DLD1 (cell line): ENCODE data around the gene IQGAP1.
"Not testable (repeated sequence)": the region's sequence is repeated elsewhere in the genome, so short reads cannot be mapped to it uniquely, and the experiment has no call there.

Experiments used
- in situ Hi-C: cut with HindIII; loops from 2 replicates; pipeline ENCODE4 v1.10.0; 2017; ENCODE audit warnings: low sequenced_read_pairs

IQGAP1 gene

DNA sequence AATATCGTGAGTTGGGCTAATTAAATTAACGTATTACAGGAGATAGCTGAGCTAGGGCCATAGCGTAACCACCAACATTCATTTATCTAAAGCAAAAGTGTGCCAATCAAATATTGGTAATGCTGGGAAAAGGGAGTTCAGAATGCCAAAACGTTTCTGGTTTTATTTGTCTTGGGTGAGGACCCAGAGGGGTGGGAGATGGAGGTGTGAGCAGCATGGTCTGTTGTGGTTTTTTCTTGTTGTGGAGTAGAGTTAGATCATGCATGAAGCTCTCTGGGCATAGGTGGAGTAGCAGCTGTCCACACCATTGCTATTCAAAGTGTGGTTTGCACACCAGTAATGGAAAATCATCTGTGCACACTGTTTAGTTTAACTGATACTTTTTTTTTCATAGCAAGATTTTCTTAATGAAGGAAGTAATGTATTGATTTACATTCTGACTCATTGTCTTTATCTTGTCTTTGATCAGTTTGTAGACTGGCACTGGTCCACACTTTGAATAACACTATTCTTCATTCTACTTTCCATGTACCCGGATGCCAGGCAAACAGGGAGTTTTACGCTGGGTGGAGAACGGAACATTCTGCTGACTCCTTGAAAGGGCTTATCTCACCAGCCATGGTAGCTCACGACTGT, 90.9 kb downstream of the IQGAP1 start:
- in situ Hi-C loops = loop anchor here (25.0 kb wide), 1 partner anchor 458 kb away; the partner anchor contains the start of genes HDDC3 and UNC45A

- in situ Hi-C loops = loop anchor here (25.0 kb wide), 1 partner anchor 458 kb away; the partner anchor contains the start of genes HDDC3 and UNC45A
Measured at GRCh38 chr15:90479656-90480055, 91.6 kb downstream of the IQGAP1 start.

GRCh38 chr15:90481023-90481422, 93.0 kb downstream of the IQGAP1 start:
- in situ Hi-C loops = loop anchor here (25.0 kb wide), 1 partner anchor 456 kb away; the partner anchor contains the start of genes HDDC3 and UNC45A

GRCh38 chr15:90482124-90483011, 94.3 kb downstream of the IQGAP1 start:
- in situ Hi-C loops = loop anchor here (25.0 kb wide), 1 partner anchor 455 kb away; the partner anchor contains the start of genes HDDC3 and UNC45A

GRCh38 chr15:90483012-90483307, 94.9 kb downstream of the IQGAP1 start:
- in situ Hi-C loops = loop anchor here (25.0 kb wide), 1 partner anchor 454 kb away; the partner anchor contains the start of genes HDDC3 and UNC45A

GRCh38 chr15:90483637-90484036, 95.6 kb downstream of the IQGAP1 start:
- in situ Hi-C loops = loop anchor here (25.0 kb wide), 1 partner anchor 454 kb away; the partner anchor contains the start of genes HDDC3 and UNC45A

- in situ Hi-C loops = loop anchor here (25.0 kb wide), 1 partner anchor 450 kb away; the partner anchor contains the start of genes HDDC3 and UNC45A
Measured at GRCh38 chr15:90487186-90487585, 99.1 kb downstream of the IQGAP1 start.

- in situ Hi-C loops = loop anchor here (25.0 kb wide), 1 partner anchor 448 kb away; the partner anchor contains the start of genes HDDC3 and UNC45A
Measured at GRCh38 chr15:90489514-90489913, 101.5 kb downstream of the IQGAP1 start.

DNA sequence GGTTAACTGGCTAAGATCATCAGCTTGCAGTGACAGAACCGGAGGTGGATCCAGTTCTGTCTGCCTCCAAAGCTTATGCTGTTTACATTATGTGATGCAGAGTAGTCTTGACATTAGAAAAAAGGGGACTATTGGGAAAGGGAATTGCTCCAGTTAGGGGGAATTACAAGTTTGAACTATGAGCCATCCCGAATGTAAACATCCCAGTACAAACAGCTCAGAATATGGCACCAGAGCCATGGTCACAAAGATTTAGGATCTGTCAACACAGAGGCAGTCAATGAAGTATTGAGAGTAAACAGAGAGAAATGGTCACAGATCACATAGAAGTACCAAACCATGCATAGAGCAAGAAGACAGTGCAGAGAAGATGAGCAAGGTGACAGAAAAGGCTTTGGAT, 101.9 kb downstream of the IQGAP1 start:
- in situ Hi-C loops = loop anchor here (25.0 kb wide), 1 partner anchor 447 kb away; the partner anchor contains the start of genes HDDC3 and UNC45A

DNA sequence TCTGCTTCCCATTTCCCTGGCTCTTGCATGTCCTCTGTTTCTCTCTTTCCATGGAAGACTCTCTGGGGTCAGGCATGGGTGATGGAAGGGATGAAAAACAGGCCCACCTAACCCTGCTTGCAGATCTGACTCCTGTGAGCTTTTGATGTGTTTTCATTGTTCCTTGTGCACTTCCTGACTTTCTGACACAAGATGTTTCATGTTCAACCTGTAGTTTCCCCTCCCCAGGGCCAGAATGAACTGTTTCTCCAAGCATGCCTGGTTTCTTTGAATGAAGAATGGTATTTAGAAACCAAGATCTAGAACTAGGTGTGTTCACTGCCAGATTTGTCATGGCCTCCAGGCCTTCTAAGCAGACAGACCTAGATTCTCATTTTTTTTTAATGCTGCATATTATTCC, 105.6 kb downstream of the IQGAP1 start:
- in situ Hi-C loops = loop anchor here (25.0 kb wide), 1 partner anchor 444 kb away; the partner anchor contains the start of genes HDDC3 and UNC45A

GRCh38 chr15:90495067-90495466, 107.0 kb downstream of the IQGAP1 start:
- in situ Hi-C loops = loop anchor here (25.0 kb wide), 1 partner anchor 442 kb away; the partner anchor contains the start of genes HDDC3 and UNC45A

DNA sequence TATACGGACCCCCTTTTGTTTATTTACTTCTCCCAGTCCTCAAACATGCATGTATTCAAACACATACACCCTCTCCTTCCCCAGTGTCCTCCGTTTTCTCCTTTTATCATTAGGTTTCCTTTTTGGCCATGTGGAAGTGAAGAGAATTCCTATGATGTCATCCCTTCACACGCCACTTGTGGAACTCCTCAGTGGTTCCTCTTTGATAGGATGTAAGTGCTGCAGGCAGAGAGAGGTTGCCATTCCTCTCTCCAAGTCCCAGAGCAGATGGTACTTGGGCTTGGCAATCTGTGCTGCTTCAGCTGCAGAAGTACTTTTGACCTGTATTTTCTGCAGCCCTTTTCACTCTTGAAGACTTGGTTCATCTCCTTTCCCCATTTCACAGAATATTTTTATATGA, 108.7 kb downstream of the IQGAP1 start:
- in situ Hi-C loops = loop anchor here (25.0 kb wide), 1 partner anchor 441 kb away; the partner anchor contains the start of genes HDDC3 and UNC45A

DNA sequence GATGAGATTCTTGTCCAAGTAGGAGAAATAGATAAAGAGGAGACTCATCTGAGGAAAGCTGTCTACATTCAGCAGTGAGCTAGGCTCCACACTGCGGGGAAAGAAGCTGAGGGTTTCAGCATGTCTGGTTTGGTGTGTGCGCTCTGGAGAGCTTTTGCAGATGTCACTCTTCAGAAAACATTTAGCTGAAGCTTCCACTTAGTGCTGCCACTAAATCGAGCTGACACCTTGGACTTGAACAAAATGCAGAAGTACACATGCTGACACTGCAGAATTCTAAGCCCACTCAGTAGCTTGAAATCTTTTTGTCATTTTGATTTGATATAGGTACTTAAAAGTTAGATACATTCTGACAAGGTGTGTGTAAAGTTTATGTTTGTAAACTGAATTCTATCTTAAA, 109.3 kb downstream of the IQGAP1 start:
- in situ Hi-C loops = loop anchor here (25.0 kb wide), 1 partner anchor 440 kb away; the partner anchor contains the start of genes HDDC3 and UNC45A

- in situ Hi-C loops = loop anchor here (25.0 kb wide), 1 partner anchor 439 kb away; the partner anchor contains the start of genes HDDC3 and UNC45A
Measured at GRCh38 chr15:90497912-90498311, 109.9 kb downstream of the IQGAP1 start.

GRCh38 chr15:90500171-90500570, 112.1 kb downstream of the IQGAP1 start:
- in situ Hi-C loops = no loop called here

DNA sequence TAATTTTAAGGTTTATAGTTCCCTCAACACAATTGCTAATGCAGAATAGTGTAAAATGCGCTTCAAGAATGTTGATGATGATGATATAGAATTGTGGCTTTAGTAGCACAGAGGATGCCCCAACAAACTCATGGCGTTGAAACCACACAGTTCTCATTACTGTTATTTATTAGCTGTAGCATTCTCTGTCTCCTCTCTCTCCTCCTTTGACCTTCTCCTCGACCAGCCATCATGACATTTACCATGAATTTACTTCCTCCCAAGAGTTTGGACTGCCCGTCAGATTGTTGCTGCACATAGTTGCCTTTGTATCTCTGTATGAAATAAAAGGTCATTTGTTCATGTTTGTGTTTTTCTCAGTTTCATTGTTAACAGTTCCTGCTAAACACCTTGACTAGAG, 113.9 kb downstream of the IQGAP1 start:
- in situ Hi-C loops = no loop called here

DNA sequence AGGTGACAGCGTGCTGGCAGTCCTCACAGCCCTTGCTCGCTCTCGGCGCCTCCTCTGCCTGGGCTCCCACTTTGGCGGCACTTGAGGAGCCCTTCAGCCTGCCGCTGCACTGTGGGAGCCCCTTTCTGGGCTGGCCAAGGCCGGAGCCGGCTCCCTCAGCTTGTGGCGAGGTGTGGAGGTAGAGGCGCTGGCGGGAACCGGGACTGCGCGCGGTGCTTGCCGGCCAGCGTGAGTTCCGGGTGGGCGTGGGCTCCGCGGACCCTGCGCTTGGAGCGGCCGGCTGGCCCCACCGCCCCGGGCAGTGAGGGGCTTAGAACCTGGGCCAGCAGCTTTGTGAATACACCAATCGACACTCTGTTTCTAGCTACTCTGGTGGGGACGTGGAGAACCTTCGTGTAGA, 122.7 kb downstream of the IQGAP1 start:
- in situ Hi-C loops = not testable (repeated sequence)

GRCh38 chr15:90511211-90511618, 123.2 kb downstream of the IQGAP1 start:
- in situ Hi-C loops = not testable (repeated sequence)

GRCh38 chr15:90512276-90512675, 124.2 kb downstream of the IQGAP1 start:
- in situ Hi-C loops = no loop called here

DNA sequence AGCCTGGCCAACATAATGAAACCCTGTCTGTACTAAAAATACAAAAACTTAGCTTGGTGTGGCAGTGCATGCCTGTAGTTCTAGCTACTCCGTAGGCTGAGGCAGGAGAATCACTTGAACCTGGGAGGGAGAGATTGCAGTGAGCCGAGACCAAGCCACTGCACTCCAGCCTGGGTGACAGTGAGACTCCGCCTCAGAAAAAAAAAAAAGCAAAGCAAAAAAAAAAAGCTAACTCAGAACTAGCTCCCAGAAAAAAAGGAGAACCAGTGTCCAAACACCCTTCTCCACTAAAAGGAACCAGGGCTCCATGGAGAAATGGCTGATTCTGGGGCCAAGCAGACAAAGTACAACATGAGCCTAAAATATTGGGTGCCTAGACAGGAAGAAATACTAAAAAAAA, 124.9 kb downstream of the IQGAP1 start:
- in situ Hi-C loops = no loop called here

GRCh38 chr15:90513448-90513847, 125.4 kb downstream of the IQGAP1 start:
- in situ Hi-C loops = no loop called here
